Measurements from ENCODE around the gene EIF3F. TPM values are rescaled to one million over a fixed set of nuclear protein-coding genes. Genes with fewer than 3 reads are reported as not detected.
"Not testable (repeated sequence)": the region's sequence is repeated elsewhere in the genome, so short reads cannot be mapped to it uniquely, and the experiment has no call there.

Gene EIF3F
- polyA plus RNA-seq, 2 of the 4 experiments (the other 2 are of a cell fraction), result 119 to 293 TPM

GRCh38 chr11:7983832-7984590 lies 3.1 kb upstream of the EIF3F start:
- ChIA-PET CTCF (interaction anchor here (0.8 to 5.3 kb wide), 6 partner anchors 10 to 886 kb away, joined by 3 to 114 read pairs (median 4); no protein-coding TSS in a partner anchor), POLR2A (no interaction called here)
- TF ChIP-seq NPAS2 (CRISPR knock-in tag; IDR thresholded peaks at IDR 0.05; ENCODE audit: borderline replicate concordance) (no peak), NR3C1 (IDR thresholded peaks at IDR 0.05) (no peak), EHF (CRISPR knock-in tag; IDR thresholded peaks at IDR 0.05) (no peak), CHD2 (IDR thresholded peaks at IDR 0.05; ENCODE audit: low read length, partially characterized antibody) (no peak), TFCP2L1 (CRISPR knock-in tag; IDR thresholded peaks at IDR 0.05) (no peak), ZC3H11A (IDR thresholded peaks at IDR 0.05) (no peak), RARB (CRISPR knock-in tag; IDR thresholded peaks at IDR 0.05) (no peak), REST (IDR thresholded peaks at IDR 0.05) (no peak), GATA3 (IDR thresholded peaks at IDR 0.05; ENCODE audit: borderline replicate concordance) (no peak), MAX (IDR thresholded peaks at IDR 0.05) (no peak), POLR2A (IDR thresholded peaks at IDR 0.05; ENCODE audit: low read length) (no peak), MYC (IDR thresholded peaks at IDR 0.05; ENCODE audit: borderline replicate concordance, low read length) (no peak), SMC3 (IDR thresholded peaks at IDR 0.05) (no peak)
- 65% methylated on average over 6 of the region's 7 CpGs for WGBS (ENCODE audit: missing lambda C conversion rate)
- ATAC-seq (no peak), FAIRE-seq (no peak), DNase-seq (ENCODE audit: low read depth in 1 of 2, low spot score in 1 of 2) (no peak)
- no peak overlapping the region for H3K4me2 ChIP-seq
- no peaks in the 10 kb centered on the region for H3K9me3 ChIP-seq
- H3K27ac ChIP-seq, result no peak overlapping the region
- peaks cover 11% of the 10 kb centered on the region for H3K4me1 ChIP-seq
- H3K4me3 ChIP-seq, result no peak overlapping the region

- not testable (repeated sequence) for DNase-seq (ENCODE audit: low read depth in 1 of 2, low spot score in 1 of 2); H3K9me3 ChIP-seq; FAIRE-seq
- H3K4me2 ChIP-seq, result peak overlapping the region; percentile 98
- peaks cover 15% of the 10 kb centered on the region for H3K4me1 ChIP-seq
- peak; percentile 49 to 69; a peak in 5 of 6 replicates for ATAC-seq
- under 1% methylated on average over 10 of the region's 13 CpGs for WGBS (ENCODE audit: missing lambda C conversion rate)
- POLR2A ChIA-PET, result interaction anchor here (0.8 to 1.2 kb wide), 8 partner anchors 10 to 889 kb away, joined by 3 to 7 read pairs (median 4); no protein-coding TSS in a partner anchor
- H3K4me3 ChIP-seq, result peak overlapping the region; percentile 70
- TF ChIP-seq KDM5A (IDR thresholded peaks at IDR 0.05), result 0 out of 2 replicates have a peak, but pooled peaks have one; percentile 35
- H3K27ac ChIP-seq, result peak overlapping the region; percentile 80 to 91
- CTCF ChIA-PET, result interaction anchor here (0.6 to 5.3 kb wide), 37 partner anchors 10 to 892 kb away, joined by 3 to 114 read pairs (median 5); partner anchors contain the start of gene NLRP10
Observed at GRCh38 chr11:7987560-7987883, 385 bp downstream of the EIF3F start.

GRCh38 chr11:7994581-7995278 lies 7.6 kb downstream of the EIF3F start:
- ChIA-PET POLR2A (no interaction called here), CTCF (interaction anchor here (1.2 to 6.2 kb wide), 3 partner anchors 11 to 96 kb away, joined by 3 to 39 read pairs (median 4); no protein-coding TSS in a partner anchor)
- Histone ChIP-seq H3K9me3 (no peaks in the 10 kb centered on the region), H3K4me1 (no peaks in the 10 kb centered on the region), H3K27ac (no peak overlapping the region), H3K4me3 (no peak overlapping the region), H3K4me2 (no peak overlapping the region)
- ATAC-seq (no peak), DNase-seq (ENCODE audit: low read depth in 1 of 2, low spot score in 1 of 2) (no peak), FAIRE-seq (no peak)
- 91% methylated on average over 6 of the region's 6 CpGs for WGBS (ENCODE audit: missing lambda C conversion rate)
- TF ChIP-seq ZC3H11A (IDR thresholded peaks at IDR 0.05), result no peak
- TF ChIP-seq HDAC2 (IDR thresholded peaks at IDR 0.05), result no peak
- TF ChIP-seq RAD21 (conservative IDR thresholded peaks at IDR 0.05 in 1 of 2, IDR thresholded peaks at IDR 0.05 in 1 of 2), result no peak
- TF ChIP-seq FOSB (CRISPR knock-in tag; IDR thresholded peaks at IDR 0.05), result no peak

All from A549 (cell line).